Measurements from ENCODE around the gene NRXN2.

NRXN2 gene

DNA sequence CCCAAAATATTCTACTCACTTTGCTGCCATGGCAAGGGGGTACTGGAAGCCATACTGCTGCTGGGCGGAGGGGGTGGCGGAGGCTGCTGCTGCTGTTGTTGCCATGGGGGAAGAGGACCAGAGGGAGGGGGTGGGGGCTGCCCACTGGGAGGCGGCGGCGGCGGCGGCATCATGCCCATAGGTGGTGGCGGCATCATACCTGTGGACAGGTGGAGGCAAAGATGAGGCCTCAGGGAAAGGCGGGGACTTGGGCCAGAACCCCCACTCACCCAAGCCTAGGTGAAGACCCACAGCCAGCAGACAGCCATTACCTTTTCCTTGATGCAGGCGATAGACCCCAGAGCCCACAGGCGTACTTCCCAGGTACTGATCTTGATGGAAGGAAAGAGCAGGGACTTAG is 43.9 kb upstream of the NRXN2 start:
- Histone ChIP-seq H3K4me3 (ENCODE audit: low read depth, low read length) (no peak overlapping the region), H3K9me3 (ENCODE audit: control insufficient read depth, insufficient read depth, low read depth, low read length) (no peaks in the 10 kb centered on the region), H3K27ac (ENCODE audit: extremely low read depth, low read depth, low read length) (no peak overlapping the region), H3K36me3 (ENCODE audit: control insufficient read depth in 2 of 2, insufficient read depth in 1 of 2, low read length in 2 of 2) (peaks cover 2 to 97% of the 10 kb centered on the region in 2 experiments), H3K4me1 (ENCODE audit: control insufficient read depth, insufficient read depth, low read length) (peaks cover 7% of the 10 kb centered on the region)
- ChIA-PET CTCF (interaction anchor here (1.4 to 1.9 kb wide), 4 partner anchors 10 to 15 kb away, joined by 4 to 13 read pairs (median 8); partner anchors contain the start of gene SF1), POLR2A (interaction anchor here (1.6 kb wide), 1 partner anchor 8 kb away, joined by 5 read pairs; no protein-coding TSS in a partner anchor)
- no peak for TF ChIP-seq ZBTB8A (tag by site-specific recombination; IDR thresholded peaks at IDR 0.05)
- no peak for TF ChIP-seq ZNF501 (tag by site-specific recombination; IDR thresholded peaks at IDR 0.05)
- no peak for TF ChIP-seq KLF1 (tag by site-specific recombination; IDR thresholded peaks at IDR 0.05)
- TF ChIP-seq ZFHX2 (tag by site-specific recombination; conservative IDR thresholded peaks at IDR 0.05), result 0 out of 2 replicates have a peak, but pooled peaks have one; percentile 22

DNA sequence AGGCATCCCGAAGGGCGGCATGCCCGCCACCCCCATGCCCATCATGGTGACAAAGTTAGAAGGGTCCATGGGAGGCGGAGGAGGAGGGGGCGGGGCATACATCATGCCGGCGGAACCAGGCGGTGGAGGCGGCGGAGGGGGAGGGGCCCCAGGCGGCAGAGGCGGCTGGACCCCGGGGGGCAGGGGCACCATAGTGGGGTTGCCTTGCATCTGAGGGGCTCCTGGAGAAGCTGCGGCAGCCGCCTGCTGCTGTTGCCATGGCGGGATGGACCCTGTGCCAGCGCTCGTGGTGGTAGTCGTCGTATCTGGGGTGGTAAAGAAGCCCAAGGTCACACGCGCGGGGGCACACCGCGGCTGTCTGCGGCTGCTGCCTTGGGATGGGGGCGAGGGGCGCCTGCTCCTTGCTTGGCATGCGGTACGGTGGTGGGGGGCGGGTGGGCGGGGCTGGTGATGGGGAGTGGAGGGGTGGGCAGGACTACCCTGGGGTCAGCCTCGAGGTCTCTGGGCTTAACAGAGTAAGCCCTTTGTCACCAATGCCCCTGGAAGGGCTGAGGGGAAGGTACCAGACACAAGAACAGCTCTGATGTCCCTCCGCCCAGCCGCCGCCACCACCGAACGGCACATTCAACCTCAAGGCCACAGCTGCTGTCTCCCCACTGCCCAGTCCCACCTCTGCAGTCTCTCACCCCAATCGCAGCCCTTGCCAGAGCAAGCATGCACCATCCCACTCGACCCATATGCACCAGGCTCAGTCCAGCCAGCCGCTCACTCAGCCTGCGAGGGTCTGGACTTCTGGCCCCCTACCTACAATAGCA is 43.1 kb upstream of the NRXN2 start:
- no peaks in the 10 kb centered on the region for H3K9me3 ChIP-seq (ENCODE audit: control insufficient read depth, insufficient read depth, low read depth, low read length)

DNA sequence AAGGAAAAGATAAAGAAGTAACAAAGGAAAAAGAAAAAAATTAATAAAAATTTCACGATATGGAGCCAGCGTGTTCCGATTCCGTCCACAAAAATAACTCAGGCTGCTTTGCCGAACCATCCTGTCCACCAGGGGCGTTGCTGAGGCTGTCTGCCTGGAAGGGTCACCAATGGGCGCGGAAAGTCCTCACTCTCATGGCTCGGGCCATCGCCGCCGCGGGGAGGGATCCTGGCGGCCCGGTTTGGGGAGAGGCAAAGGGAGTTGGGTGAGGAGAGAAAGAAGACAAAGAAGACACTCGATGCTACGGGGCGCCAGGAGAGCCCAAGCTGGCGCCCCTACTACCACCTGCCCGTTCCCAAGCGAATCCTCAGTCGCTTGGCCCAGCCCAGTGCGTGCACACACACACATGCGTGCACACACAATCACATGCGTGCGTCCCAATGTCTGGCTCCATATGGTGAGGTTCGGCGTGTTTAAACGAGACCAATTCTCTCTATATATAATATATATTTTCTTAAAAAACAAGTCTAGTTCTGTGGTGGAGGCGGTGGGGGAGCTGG is 42.4 kb upstream of the NRXN2 start:
- ChIA-PET CTCF (interaction anchor here (0.6 to 4.0 kb wide), 3 partner anchors 19 to 458 kb away, joined by 5 to 22 read pairs (median 6); partner anchors contain the start of gene RASGRP2), POLR2A (interaction anchor here (1.6 to 2.9 kb wide), 2 partner anchors 9 to 11 kb away, joined by 5 to 16 read pairs; no protein-coding TSS in a partner anchor)
- Histone ChIP-seq H3K36me3 (ENCODE audit: control insufficient read depth in 2 of 2, insufficient read depth in 1 of 2, low read length in 2 of 2) (peaks cover 0 to 85% of the 10 kb centered on the region in 2 experiments; a peak in 2 of 3 replicates), H3K4me3 (ENCODE audit: low read depth, low read length) (no peak overlapping the region), H3K27ac (ENCODE audit: extremely low read depth, low read depth, low read length) (no peak overlapping the region), H3K4me1 (ENCODE audit: control insufficient read depth, insufficient read depth, low read length) (peaks cover 7% of the 10 kb centered on the region), H3K9me3 (ENCODE audit: control insufficient read depth, insufficient read depth, low read depth, low read length) (no peaks in the 10 kb centered on the region)
- TF ChIP-seq ZNF132 (tag by site-specific recombination; IDR thresholded peaks at IDR 0.05; ENCODE audit: borderline replicate concordance), result no peak
- TF ChIP-seq ZNF776 (tag by site-specific recombination; IDR thresholded peaks at IDR 0.05; ENCODE audit: borderline replicate concordance), result no peak
- TF ChIP-seq, protein P1, sequence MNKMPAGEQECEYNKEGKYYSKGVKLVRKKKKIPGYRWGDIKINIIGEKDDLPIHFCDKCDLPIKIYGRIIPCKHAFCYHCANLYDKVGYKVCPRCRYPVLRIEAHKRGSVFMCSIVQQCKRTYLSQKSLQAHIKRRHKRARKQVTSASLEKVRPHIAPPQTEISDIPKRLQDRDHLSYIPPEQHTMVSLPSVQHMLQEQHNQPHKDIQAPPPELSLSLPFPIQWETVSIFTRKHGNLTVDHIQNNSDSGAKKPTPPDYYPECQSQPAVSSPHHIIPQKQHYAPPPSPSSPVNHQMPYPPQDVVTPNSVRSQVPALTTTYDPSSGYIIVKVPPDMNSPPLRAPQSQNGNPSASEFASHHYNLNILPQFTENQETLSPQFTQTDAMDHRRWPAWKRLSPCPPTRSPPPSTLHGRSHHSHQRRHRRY (tag by site-specific recombination; IDR thresholded peaks at IDR 0.05), result no peak
- TF ChIP-seq, protein P2, sequence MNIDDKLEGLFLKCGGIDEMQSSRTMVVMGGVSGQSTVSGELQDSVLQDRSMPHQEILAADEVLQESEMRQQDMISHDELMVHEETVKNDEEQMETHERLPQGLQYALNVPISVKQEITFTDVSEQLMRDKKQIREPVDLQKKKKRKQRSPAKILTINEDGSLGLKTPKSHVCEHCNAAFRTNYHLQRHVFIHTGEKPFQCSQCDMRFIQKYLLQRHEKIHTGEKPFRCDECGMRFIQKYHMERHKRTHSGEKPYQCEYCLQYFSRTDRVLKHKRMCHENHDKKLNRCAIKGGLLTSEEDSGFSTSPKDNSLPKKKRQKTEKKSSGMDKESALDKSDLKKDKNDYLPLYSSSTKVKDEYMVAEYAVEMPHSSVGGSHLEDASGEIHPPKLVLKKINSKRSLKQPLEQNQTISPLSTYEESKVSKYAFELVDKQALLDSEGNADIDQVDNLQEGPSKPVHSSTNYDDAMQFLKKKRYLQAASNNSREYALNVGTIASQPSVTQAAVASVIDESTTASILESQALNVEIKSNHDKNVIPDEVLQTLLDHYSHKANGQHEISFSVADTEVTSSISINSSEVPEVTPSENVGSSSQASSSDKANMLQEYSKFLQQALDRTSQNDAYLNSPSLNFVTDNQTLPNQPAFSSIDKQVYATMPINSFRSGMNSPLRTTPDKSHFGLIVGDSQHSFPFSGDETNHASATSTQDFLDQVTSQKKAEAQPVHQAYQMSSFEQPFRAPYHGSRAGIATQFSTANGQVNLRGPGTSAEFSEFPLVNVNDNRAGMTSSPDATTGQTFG (tag by site-specific recombination; IDR thresholded peaks at IDR 0.05; ENCODE audit: borderline replicate concordance), result no peak
- no peak for TF ChIP-seq KLF1 (tag by site-specific recombination; IDR thresholded peaks at IDR 0.05)
- no peak for TF ChIP-seq ZNF768 (tag by site-specific recombination; IDR thresholded peaks at IDR 0.05)
- TF ChIP-seq ZNF600 (tag by site-specific recombination; IDR thresholded peaks at IDR 0.05), result no peak
- no peak for TF ChIP-seq SCRT2 (tag by site-specific recombination; IDR thresholded peaks at IDR 0.05)

More for the DNA sequence above, 43.1 kb upstream of the NRXN2 start:
- TF ChIP-seq, protein P3, sequence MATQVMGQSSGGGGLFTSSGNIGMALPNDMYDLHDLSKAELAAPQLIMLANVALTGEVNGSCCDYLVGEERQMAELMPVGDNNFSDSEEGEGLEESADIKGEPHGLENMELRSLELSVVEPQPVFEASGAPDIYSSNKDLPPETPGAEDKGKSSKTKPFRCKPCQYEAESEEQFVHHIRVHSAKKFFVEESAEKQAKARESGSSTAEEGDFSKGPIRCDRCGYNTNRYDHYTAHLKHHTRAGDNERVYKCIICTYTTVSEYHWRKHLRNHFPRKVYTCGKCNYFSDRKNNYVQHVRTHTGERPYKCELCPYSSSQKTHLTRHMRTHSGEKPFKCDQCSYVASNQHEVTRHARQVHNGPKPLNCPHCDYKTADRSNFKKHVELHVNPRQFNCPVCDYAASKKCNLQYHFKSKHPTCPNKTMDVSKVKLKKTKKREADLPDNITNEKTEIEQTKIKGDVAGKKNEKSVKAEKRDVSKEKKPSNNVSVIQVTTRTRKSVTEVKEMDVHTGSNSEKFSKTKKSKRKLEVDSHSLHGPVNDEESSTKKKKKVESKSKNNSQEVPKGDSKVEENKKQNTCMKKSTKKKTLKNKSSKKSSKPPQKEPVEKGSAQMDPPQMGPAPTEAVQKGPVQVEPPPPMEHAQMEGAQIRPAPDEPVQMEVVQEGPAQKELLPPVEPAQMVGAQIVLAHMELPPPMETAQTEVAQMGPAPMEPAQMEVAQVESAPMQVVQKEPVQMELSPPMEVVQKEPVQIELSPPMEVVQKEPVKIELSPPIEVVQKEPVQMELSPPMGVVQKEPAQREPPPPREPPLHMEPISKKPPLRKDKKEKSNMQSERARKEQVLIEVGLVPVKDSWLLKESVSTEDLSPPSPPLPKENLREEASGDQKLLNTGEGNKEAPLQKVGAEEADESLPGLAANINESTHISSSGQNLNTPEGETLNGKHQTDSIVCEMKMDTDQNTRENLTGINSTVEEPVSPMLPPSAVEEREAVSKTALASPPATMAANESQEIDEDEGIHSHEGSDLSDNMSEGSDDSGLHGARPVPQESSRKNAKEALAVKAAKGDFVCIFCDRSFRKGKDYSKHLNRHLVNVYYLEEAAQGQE (tag by site-specific recombination; IDR thresholded peaks at IDR 0.05), result no peak
- TF ChIP-seq ZFHX2 (tag by site-specific recombination; conservative IDR thresholded peaks at IDR 0.05), result 0 out of 2 replicates have a peak, but pooled peaks have one; percentile 8
- peaks cover 0 to 89% of the 10 kb centered on the region in 2 experiments; a peak in 2 of 3 replicates for H3K36me3 ChIP-seq (ENCODE audit: control insufficient read depth in 2 of 2, insufficient read depth in 1 of 2, low read length in 2 of 2)
- ChIA-PET POLR2A (interaction anchor here (1.6 kb wide), 1 partner anchor 9 kb away, joined by 5 read pairs; no protein-coding TSS in a partner anchor), CTCF (interaction anchor here (0.6 to 4.0 kb wide), 3 partner anchors 19 to 459 kb away, joined by 5 to 22 read pairs (median 6); partner anchors contain the start of gene RASGRP2)
- H3K27ac ChIP-seq (ENCODE audit: extremely low read depth, low read depth, low read length), result no peak overlapping the region
- H3K4me1 ChIP-seq (ENCODE audit: control insufficient read depth, insufficient read depth, low read length), result peaks cover 7% of the 10 kb centered on the region
- H3K4me3 ChIP-seq (ENCODE audit: low read depth, low read length), result no peak overlapping the region
